Memory B cell (primary cell): ENCODE data around the gene PLCXD1.

Source experiments
- ATAC-seq: fragments of 150-1000 bp; cut with Tn5 transposase; 2 replicates; pipeline ENCODE4 v1.10.0; 2021; ENCODE audit warnings: low read depth, mild to moderate bottlenecking, moderate library complexity
- DNase-seq, 2 donors: peaks; one replicate each; pipeline ENCODE4 v3.0.0; 2022; ENCODE audit warnings: low spot score in 2 of 2
- H3K27ac Mint-ChIP-seq: one replicate; pipeline ENCODE4 v1.8.0; 2022; ENCODE audit warnings: mild to moderate bottlenecking, moderate library complexity, mixed read lengths
- H3K27me3 Mint-ChIP-seq: one replicate; pipeline ENCODE4 v1.8.0; 2022; ENCODE audit warnings: mixed read lengths
- H3K36me3 Mint-ChIP-seq: one replicate; pipeline ENCODE4 v1.8.0; 2022; ENCODE audit warnings: mild to moderate bottlenecking, mixed read lengths
- H3K4me1 Mint-ChIP-seq: one replicate; pipeline ENCODE4 v1.8.0; 2022; ENCODE audit warnings: mixed read lengths
- H3K4me3 Mint-ChIP-seq: one replicate; pipeline ENCODE4 v1.8.0; 2022; ENCODE audit warnings: mild to moderate bottlenecking, moderate library complexity, mixed read lengths
- H3K9me3 Mint-ChIP-seq: one replicate; pipeline ENCODE4 v1.8.0; 2022; ENCODE audit warnings: mixed read lengths

The PLCXD1 gene

DNA sequence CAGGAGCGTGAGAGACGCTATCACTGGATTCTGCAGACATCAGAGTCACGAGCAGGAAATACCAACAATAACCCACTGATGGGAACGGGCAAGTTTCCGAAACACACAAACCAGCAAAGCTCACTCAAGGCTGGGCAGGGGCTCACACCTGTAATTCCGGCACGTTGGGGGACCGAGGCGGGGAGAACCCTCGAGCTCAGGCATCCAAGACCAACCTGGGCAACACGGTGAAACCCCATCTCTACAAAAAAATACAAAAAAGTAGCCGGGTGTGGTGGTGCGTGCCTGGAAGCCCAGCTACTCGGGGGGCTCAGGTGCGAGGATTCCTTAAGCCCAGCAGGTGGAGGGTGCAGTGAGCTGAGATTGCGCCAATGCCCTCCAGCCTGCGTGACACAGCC is 54.6 kb downstream of the PLCXD1 start:
- Mint-ChIP-seq H3K27me3 (peaks cover 4% of the 10 kb centered on the region), H3K4me3 (no peak overlapping the region), H3K27ac (no peak overlapping the region), H3K4me1 (peaks cover 3% of the 10 kb centered on the region), H3K36me3 (peaks cover 20% of the 10 kb centered on the region), H3K9me3 (no peaks in the 10 kb centered on the region)
- ATAC-seq (no peak), DNase-seq (no peak)

DNA sequence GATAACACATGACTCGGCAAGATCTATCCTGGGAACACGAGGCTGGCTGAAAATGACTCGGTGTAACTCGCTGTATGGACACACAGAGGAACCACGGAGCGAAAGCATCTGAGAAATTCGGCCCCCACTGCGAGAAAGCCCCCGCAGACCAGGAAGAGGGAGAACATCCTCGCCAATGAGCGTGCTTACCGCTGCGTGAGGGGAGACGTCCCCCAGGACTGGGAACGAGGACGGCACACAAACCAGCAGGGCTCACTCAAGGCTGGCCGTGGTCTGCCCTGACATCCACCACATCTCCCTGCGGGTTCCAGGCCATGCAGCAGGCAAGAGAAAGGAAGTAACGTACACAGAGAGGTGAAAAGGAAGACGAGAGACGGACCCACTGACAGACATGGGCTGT is 55.0 kb downstream of the PLCXD1 start:
- DNase-seq (no peak), ATAC-seq (no peak)
- H3K9me3 Mint-ChIP-seq: no peaks in the 10 kb centered on the region
- H3K27ac Mint-ChIP-seq: no peak overlapping the region
- peaks cover 20% of the 10 kb centered on the region for H3K36me3 Mint-ChIP-seq
- H3K27me3 Mint-ChIP-seq: peaks cover 4% of the 10 kb centered on the region
- H3K4me1 Mint-ChIP-seq: peaks cover 3% of the 10 kb centered on the region
- H3K4me3 Mint-ChIP-seq: no peak overlapping the region

DNA sequence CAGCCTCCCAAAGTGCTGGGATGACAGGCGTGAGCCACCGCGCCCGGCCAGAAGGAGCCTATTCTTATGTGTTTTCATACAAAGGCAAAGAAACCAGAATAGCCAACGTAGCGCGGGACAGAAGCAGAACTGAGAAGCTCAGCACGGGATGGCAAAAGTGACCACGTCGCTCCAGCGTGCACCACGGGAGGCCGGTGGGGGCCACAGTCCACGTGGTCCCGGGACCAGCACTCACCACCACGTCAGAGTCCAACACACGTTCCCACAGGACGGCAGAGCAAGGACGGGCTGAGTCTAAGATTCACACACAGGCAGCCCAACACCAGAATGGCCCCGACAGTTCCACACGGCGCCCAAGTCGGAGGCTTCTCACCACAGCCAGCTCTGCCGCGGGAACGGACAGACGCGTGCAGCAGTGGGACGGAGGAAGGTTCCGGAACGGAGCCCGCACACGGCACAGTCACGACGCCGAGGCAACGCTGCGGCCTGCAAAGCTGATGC is 56.2 kb downstream of the PLCXD1 start:
- Mint-ChIP-seq H3K9me3 (peaks cover 2% of the 10 kb centered on the region), H3K27me3 (no peaks in the 10 kb centered on the region), H3K4me1 (no peaks in the 10 kb centered on the region), H3K4me3 (no peak overlapping the region), H3K27ac (no peak overlapping the region), H3K36me3 (peaks cover 27% of the 10 kb centered on the region)
- ATAC-seq (no peak), DNase-seq (no peak)

DNA sequence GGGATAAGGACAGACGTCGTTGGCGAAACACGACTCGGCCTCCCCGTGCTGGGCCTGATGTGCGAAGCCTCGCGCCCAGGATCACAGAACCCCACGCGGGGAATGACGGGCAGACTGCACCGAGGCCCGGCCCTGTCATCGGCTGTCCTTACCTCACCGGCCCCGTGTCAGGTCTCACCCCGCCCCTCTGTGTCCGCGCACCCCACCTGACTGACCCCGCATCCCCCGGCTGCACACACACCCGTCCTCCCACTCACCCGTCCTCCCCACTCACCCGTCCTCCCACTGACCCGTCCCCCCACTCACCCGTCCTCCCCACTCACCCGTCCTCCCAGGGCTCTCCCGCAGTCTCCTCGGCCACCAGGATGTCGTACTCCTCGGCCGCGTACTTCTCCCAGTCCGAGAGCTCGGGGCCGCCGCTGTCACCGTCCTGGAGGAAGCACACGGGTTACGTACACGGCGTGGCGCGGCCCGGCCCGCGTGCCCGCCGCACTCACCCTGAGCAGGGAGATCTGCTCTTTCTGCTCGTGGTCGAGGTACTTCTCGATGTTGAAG is 57.2 kb downstream of the PLCXD1 start:
- H3K4me1 Mint-ChIP-seq: no peaks in the 10 kb centered on the region
- no peak overlapping the region for H3K27ac Mint-ChIP-seq
- H3K36me3 Mint-ChIP-seq: peaks cover 26% of the 10 kb centered on the region

DNA sequence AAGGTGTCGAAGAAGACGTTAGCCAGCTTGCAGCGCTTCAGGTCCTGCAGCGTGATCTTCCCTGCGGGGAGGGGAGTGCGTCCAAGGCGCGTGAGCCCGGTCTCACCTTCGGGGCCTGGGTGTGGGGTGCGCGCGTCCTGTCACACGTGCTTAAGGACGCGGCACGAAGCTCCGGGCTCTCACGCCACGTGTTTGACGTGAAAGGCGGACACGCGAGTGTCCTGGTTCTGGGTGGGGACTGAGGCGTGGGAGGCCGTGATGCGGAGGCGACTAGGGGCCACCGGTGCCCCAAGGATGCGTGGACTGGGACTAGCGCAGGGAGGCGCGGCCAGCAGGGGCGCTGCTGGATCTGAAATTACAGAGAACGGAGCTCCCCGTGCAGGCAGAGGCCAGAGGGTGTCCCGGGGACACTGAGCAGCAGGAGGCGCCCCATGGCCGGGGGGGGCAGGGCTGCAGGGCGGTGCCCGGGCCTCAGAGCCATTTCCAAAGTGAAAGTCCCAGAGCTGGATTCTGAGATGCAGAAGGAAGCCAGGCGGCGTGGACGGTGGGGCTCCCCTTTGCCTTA is 57.7 kb downstream of the PLCXD1 start:
- no peak for DNase-seq
- peaks cover 2% of the 10 kb centered on the region for H3K9me3 Mint-ChIP-seq
- no peak overlapping the region for H3K27ac Mint-ChIP-seq
- peaks cover 26% of the 10 kb centered on the region for H3K36me3 Mint-ChIP-seq
- no peaks in the 10 kb centered on the region for H3K27me3 Mint-ChIP-seq
- no peak overlapping the region for H3K4me3 Mint-ChIP-seq
- ATAC-seq: no peak
- H3K4me1 Mint-ChIP-seq: no peaks in the 10 kb centered on the region

More for the DNA sequence above, 57.2 kb downstream of the PLCXD1 start:
- Mint-ChIP-seq H3K9me3 (peaks cover 2% of the 10 kb centered on the region), H3K27me3 (no peaks in the 10 kb centered on the region), H3K4me3 (no peak overlapping the region)
- no peak for DNase-seq
- no peak for ATAC-seq

DNA sequence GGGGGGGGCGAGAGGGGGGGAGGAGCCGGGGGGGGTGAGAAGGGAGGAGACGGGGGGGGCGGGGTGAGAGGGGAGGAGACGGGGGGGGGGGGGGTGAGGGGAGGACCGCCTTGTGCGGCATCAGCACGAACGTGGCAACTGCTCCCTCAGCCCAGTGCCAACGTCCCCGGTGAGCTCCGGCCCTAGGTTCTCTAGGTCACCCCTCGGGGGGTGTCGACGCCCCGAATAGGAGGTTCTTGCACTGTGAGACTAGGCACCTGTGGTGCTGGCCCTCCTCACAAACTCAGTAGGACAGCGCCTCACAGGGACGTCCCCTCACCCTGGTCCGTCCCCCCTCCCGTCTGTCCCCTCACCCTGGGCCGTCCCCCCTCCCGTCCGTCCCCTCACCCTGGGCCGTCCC is 58.9 kb downstream of the PLCXD1 start:
- Mint-ChIP-seq H3K4me3 (no peak overlapping the region), H3K27me3 (no peaks in the 10 kb centered on the region), H3K36me3 (peaks cover 27% of the 10 kb centered on the region), H3K27ac (no peak overlapping the region), H3K9me3 (peaks cover 2% of the 10 kb centered on the region), H3K4me1 (no peaks in the 10 kb centered on the region)
- ATAC-seq (no peak), DNase-seq (no peak)

DNA sequence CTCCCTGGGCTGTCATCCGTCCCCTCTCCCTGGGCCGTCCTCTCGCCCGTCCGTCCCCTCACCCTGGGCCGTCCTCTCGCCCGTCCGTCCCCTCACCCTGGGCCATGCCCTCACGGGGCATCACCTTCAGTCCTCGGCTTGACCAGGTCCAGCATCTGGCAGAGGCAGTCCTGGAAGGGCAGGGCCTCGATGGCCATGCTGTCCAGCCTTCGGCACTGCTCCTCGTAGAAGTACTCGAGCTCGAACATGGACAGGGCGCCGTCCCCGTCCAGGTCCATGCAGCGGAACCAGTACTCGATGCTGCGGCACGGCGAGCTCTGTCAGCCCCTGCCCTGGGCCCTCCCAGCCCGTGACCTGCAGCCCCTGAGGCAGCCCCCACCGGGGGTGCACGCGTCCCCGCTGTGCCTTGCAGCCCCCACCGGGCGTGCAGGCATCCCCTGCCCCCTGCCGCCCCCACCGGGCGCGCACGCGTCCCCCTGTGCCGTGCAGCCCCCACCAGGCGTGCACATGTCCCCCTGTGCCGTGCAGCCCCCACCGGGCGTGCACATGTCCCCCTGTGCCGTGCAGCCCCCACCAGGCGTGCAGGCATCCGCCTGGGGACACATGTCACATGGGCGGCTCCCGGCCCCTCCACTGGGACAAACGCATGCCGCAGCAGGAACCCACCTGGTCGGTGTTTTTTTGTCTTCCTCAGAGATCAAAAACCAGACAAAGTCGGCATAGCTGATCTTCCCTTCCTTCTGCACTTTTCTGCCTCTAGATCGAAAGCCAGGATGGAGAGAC is 59.7 kb downstream of the PLCXD1 start:
- DNase-seq (no peak), ATAC-seq (no peak)
- Mint-ChIP-seq H3K27ac (no peak overlapping the region), H3K4me1 (no peaks in the 10 kb centered on the region), H3K27me3 (no peaks in the 10 kb centered on the region), H3K4me3 (no peak overlapping the region), H3K9me3 (peaks cover 2% of the 10 kb centered on the region), H3K36me3 (peaks cover 29% of the 10 kb centered on the region)

DNA sequence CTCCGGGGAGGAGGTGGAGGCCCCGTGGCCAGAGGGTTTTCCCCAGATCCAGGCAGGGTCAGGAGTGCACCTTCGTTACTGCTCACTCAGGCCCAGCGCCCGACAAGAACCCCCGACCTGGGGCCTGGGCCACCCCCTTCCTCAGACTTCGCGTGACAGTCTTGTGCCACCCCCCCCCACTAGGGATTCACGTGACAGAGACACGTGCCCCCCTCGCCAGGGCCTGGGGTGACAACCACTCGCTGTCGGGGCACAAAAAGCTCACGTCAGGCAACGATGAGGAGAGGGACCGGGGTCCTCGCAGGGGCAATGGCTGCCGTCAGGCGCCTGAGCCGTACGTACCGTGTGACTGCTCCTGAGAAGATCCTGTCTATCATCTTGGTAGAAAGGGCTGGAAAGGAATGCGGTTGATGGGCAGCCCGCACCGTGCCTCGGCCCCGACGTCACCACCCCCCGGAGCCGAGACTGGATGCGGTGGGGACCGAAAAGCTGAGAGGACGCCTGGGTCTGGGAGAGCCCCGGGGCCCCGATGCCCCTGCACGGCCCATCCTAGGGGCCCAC is 60.4 kb downstream of the PLCXD1 start:
- Mint-ChIP-seq H3K27me3 (no peaks in the 10 kb centered on the region), H3K36me3 (peaks cover 24% of the 10 kb centered on the region), H3K27ac (peak overlapping the region; percentile 65), H3K9me3 (peaks cover 2% of the 10 kb centered on the region), H3K4me3 (no peak overlapping the region), H3K4me1 (no peaks in the 10 kb centered on the region)
- no peak for DNase-seq
- ATAC-seq: no peak

DNA sequence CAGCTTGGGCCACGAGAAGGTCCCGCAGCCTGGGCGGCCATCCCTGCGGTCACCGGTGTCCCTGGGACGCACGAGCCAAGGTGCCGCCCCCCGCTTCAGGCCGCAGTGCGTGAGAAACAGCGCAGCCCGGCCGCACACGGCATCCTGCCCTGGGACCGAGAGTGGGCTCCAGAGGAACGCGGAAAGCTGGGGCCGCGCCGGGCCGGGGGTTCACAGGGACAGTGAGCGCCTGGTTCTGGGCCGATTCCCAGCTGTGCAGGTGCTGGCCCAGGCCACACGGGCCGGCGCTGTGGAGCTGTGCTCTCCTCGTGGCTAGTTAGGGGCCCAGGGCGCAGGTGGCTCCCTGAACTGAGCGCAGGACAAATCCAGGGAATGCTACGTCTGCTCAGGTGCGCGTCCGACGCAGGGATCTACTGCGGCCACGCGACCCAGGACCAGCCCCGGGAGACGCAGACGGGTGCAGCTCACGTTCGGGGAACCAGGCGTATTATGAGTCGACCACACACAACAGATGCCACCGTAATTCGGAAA is 63.3 kb downstream of the PLCXD1 start:
- Mint-ChIP-seq H3K9me3 (peaks cover 2% of the 10 kb centered on the region), H3K4me3 (no peak overlapping the region), H3K4me1 (peaks cover 2% of the 10 kb centered on the region), H3K36me3 (peaks cover 19% of the 10 kb centered on the region), H3K27me3 (no peaks in the 10 kb centered on the region), H3K27ac (no peak overlapping the region)
- no peak for ATAC-seq
- no peak for DNase-seq

DNA sequence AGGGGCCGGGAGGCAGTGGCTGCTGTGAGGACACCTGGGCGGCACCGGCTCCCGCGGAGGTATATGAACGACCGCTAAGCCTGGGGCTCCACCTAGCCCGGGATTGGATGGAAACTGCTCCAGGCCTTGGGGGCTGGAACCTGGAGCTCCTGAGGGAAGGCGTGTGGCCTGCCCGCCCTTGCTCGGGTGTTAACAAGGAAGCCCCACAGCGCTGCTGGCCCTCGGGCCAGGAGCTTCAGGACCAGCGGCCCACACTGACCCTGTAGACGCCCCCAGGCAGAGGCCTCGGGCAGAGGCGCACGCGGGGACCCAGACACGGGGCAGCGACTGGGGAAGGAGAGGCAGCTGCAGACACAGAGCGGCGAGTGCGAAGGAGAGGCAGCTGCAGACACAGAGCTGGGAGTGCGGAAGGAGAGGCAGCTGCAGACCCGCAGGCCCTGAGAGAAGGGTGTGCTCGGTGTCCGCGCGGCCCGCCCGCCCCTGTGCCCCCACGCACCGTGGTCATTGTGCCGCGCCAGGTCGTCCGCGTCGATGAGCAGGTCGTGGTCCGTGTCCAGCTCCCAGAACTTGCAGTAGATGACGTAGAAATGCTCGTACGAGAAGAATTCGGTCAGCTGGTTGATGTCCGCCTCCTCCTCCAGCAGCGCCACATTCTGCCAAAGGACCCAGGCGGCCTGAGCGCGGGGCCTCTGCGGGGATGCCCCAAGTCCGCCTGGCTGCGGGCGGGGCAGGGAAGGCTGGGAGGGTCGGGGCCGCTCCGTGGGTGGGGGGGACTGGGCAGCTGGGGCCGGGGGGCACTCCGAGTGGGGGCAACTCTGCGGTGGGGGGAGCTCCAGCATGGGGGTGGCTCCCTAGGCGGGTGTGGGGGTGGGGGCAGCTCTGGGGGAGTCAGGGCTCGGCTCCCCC is 64.1 kb downstream of the PLCXD1 start:
- Mint-ChIP-seq H3K36me3 (peaks cover 20% of the 10 kb centered on the region), H3K9me3 (peaks cover 2% of the 10 kb centered on the region), H3K27ac (no peak overlapping the region), H3K4me3 (no peak overlapping the region), H3K4me1 (peaks cover 2% of the 10 kb centered on the region), H3K27me3 (no peaks in the 10 kb centered on the region)
- DNase-seq: no peak
- ATAC-seq: no peak

DNA sequence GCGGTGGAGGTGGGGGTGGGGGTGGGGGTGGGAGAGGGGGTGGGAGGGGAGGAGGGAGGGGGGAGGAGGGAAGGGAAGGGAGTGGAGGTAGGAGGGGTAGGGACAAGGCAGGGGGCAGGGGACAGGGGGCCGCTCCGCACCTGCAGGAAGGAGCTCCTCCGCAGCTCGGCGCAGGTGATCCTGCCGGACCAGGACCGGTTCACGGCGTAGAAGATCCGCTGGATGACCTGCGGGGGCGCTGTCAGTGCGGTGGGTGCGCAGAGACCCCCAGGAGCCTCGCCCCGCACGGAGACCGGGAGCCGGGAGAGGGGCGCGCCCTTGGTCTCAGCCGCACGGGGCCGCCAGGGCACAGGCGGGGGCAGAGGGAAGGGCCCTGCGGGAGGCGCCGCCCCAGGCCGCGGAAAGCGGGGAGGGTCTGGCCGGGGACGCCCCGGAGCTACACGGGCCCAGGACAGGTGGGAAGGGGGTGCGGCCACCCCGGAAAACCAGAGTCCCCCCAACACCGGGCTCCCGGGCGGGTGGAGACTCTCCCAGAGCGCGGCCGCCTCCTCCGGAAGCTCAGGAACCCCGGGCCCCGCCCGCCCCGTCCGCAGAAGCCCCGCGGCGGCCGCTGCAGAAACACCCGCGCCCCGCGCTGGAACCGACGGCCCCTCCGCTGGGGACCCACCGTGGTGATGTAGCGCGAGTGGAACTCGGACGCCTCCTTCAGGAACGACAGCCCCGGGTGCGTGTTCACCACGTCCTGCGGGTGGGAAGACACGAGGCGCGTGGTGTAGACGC is 65.0 kb downstream of the PLCXD1 start:
- ATAC-seq (no peak), DNase-seq (no peak)
- Mint-ChIP-seq H3K36me3 (peaks cover 22% of the 10 kb centered on the region), H3K27ac (no peak overlapping the region), H3K4me3 (no peak overlapping the region), H3K9me3 (peaks cover 2% of the 10 kb centered on the region), H3K4me1 (peaks cover 2% of the 10 kb centered on the region), H3K27me3 (no peaks in the 10 kb centered on the region)

DNA sequence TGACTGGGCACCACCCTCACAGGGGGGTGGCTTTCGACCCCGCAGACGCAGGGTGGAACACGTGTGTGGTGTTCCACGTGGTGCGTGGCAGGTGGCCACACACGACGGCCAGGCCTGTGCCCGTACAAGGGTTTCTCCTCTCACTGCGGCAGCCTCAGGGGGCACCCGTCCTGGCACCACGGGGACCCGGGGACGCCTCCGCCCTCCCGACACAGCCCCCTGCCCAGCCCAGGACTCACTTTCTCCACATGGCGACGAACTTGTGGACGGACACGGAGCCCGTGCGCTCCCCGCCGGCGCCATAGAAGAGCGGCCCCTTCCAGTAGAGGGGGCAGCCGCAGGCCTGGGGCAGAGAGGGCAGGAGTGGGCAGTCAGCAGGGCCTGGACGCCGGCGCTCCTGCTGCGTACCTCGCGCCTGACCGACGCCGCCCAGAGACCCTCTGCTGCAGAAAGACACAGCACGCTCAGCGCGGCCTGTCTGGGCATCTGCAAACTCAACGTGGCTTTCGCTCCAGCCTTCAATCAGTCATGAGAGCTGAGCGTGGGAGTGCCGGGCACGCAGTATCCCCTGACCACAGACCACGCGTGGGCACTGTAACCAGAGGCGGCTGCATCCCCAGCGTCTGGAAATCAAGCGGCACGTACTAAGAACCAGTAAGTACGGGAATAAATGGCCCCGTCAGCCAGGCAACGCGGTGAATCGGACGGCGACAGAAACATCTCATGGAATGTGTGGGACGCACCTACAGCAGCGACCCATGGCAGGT is 66.4 kb downstream of the PLCXD1 start:
- Mint-ChIP-seq H3K4me1 (peaks cover 2% of the 10 kb centered on the region), H3K27me3 (no peaks in the 10 kb centered on the region), H3K36me3 (peaks cover 17% of the 10 kb centered on the region), H3K9me3 (no peaks in the 10 kb centered on the region), H3K4me3 (no peak overlapping the region), H3K27ac (no peak overlapping the region)
- no peak for ATAC-seq
- no peak for DNase-seq
